Hepatocyte (in vitro differentiated cells): ENCODE measurements around the gene NIPSNAP2. TPM values are rescaled to one million over a fixed set of nuclear protein-coding genes. Genes with fewer than 3 reads are reported as not detected.

Experiments
- DNase-seq: peaks from one replicate; pipeline ENCODE4 v3.0.0-alpha.2; 2016; ENCODE audit warnings: low spot score
- H2AFZ ChIP-seq: fragments of 200-600 bp; sonication (generic); 2 replicates; pipeline ENCODE4 v1.6.0; 2016; ENCODE audit warnings: antibody characterized with exemption, mild to moderate bottlenecking
- H3K27ac ChIP-seq: fragments of 200-600 bp; sonication (generic); 2 replicates; pipeline ENCODE4 v1.5.1; 2016; ENCODE audit warnings: mild to moderate bottlenecking
- H3K27me3 ChIP-seq: fragments of 200-600 bp; sonication (generic); 2 replicates; pipeline ENCODE4 v1.6.1; 2016
- H3K36me3 ChIP-seq: fragments of 200-600 bp; sonication (generic); replicated peaks from 2 replicates; pipeline ENCODE4 v1.5.1; 2016; ENCODE audit warnings: low read depth; ENCODE audit not compliant: insufficient read depth
- H3K4me1 ChIP-seq: fragments of 200-600 bp; sonication (generic); 2 replicates; pipeline ENCODE4 v1.5.1; 2016; ENCODE audit warnings: mild to moderate bottlenecking, moderate library complexity; ENCODE audit not compliant: insufficient read depth
- H3K4me2 ChIP-seq: fragments of 200-600 bp; sonication (generic); 2 replicates; pipeline ENCODE4 v1.6.0; 2016
- H3K4me3 ChIP-seq: fragments of 200-600 bp; sonication (generic); 2 replicates; pipeline ENCODE4 v1.5.1; 2016; ENCODE audit warnings: mild to moderate bottlenecking
- H3K79me2 ChIP-seq: fragments of 200-600 bp; sonication (generic); 2 replicates; pipeline ENCODE4 v1.6.0; 2017; ENCODE audit warnings: mild to moderate bottlenecking
- H3K9me2 ChIP-seq: fragments of 200-600 bp; sonication (generic); replicated peaks from 2 replicates; pipeline ENCODE4 v1.6.0; 2017; ENCODE audit warnings: mild to moderate bottlenecking; ENCODE audit not compliant: insufficient read depth
- H3K9me3 ChIP-seq: fragments of 200-600 bp; sonication (generic); 2 replicates; pipeline ENCODE4 v1.5.1; 2016; ENCODE audit warnings: low read depth, mild to moderate bottlenecking
- H4K20me1 ChIP-seq: fragments of 200-600 bp; sonication (generic); 2 replicates; pipeline ENCODE4 v1.6.0; 2016; ENCODE audit warnings: mild to moderate bottlenecking; ENCODE audit not compliant: insufficient read depth, poor library complexity, severe bottlenecking
- EZH2 ChIP-seq: fragments of 200-600 bp; sonication (generic); IDR thresholded peaks from 2 replicates; pipeline ENCODE4 v1.6.1; 2016; ENCODE audit warnings: antibody characterized with exemption, mild to moderate bottlenecking, borderline replicate concordance
- EZH2phosphoT487 ChIP-seq: fragments of 200-600 bp; sonication (generic); IDR thresholded peaks from one replicate; pipeline ENCODE4 v1.6.1; 2018; ENCODE audit warnings: antibody characterized with exemption, mild to moderate bottlenecking, low read depth, moderate library complexity; ENCODE audit not compliant: unreplicated experiment, severe bottlenecking
- WGBS: methylation state at CpG from one replicate; pipeline ENCODE4 v1.1.6; 2016; ENCODE audit warnings: low lambda C conversion rate; ENCODE audit errors: missing lambda C conversion rate; 5-methylcytosine and 5-hydroxymethylcytosine counted together
- polyA plus RNA-seq: library from polyadenylated mRNA; unstranded; fragments of >200 nt; fragmentation: Nextera tagmentation; extraction: Ambion mirVana; gene quantifications from 2 replicates; pipeline ENCODE4 v1.2.1, GENCODE V29; 2016
- total RNA-seq: library from RNA; depleted of rRNA; stranded (reverse); fragments of >200 nt; gene quantifications from 2 replicates; pipeline ENCODE4 v1.2.3, GENCODE V29; 2014
- TF ChIP-seq, protein P1 (sequence below): fragments of 200-600 bp; sonication (generic); IDR thresholded peaks from 2 replicates; pipeline ENCODE4 v1.5.1; 2016; ENCODE audit warnings: antibody characterized with exemption, mild to moderate bottlenecking; ENCODE audit not compliant: poor library complexity

The NIPSNAP2 gene
- total and polyA plus RNA-seq, 2 experiments from 2014 or later = 47.6 to 51.6 TPM

DNA sequence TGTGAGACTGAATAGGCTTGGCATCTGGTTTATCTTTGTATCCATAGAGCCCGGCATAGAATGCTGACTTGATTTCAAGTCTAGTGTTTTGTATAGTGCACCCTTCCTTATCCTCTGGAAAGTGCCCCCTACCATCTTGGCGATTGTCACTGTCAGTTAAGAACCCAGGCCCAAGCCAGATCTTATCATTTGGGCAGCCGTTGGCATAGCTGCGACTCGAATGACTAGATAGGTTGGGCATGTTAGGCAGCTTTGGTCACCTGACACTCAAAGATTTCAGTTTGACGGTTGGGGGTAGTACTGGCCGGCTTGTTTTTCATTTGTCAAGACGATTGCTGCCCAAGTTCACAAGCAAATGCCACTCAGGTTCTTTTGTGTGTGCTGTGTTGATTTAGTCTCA, 6.6 kb downstream of the NIPSNAP2 start:
- Histone ChIP-seq H3K36me3 (no peaks in the 10 kb centered on the region), H3K9me2 (no peaks in the 10 kb centered on the region), H3K4me1 (no peaks in the 10 kb centered on the region), H2AFZ (no peak overlapping the region), H3K27me3 (no peaks in the 10 kb centered on the region), H3K79me2 (peaks cover 94% of the 10 kb centered on the region), H3K4me2 (no peak overlapping the region), H3K9me3 (no peaks in the 10 kb centered on the region), H3K4me3 (no peak overlapping the region), H3K27ac (no peak overlapping the region), H4K20me1 (peaks cover 28% of the 10 kb centered on the region)
- no peak for TF ChIP-seq EZH2phosphoT487
- TF ChIP-seq, protein P1, sequence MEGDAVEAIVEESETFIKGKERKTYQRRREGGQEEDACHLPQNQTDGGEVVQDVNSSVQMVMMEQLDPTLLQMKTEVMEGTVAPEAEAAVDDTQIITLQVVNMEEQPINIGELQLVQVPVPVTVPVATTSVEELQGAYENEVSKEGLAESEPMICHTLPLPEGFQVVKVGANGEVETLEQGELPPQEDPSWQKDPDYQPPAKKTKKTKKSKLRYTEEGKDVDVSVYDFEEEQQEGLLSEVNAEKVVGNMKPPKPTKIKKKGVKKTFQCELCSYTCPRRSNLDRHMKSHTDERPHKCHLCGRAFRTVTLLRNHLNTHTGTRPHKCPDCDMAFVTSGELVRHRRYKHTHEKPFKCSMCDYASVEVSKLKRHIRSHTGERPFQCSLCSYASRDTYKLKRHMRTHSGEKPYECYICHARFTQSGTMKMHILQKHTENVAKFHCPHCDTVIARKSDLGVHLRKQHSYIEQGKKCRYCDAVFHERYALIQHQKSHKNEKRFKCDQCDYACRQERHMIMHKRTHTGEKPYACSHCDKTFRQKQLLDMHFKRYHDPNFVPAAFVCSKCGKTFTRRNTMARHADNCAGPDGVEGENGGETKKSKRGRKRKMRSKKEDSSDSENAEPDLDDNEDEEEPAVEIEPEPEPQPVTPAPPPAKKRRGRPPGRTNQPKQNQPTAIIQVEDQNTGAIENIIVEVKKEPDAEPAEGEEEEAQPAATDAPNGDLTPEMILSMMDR = no peak
- no peak for TF ChIP-seq EZH2
- 84% methylated on average over 8 of the region's 8 CpGs for WGBS
- no peak for DNase-seq

GRCh38 chr7:55973747-55974250, 9.4 kb downstream of the NIPSNAP2 start:
- TF ChIP-seq, protein P1 = no peak
- TF ChIP-seq EZH2phosphoT487 = no peak
- no peak for TF ChIP-seq EZH2
- peaks cover 33% of the 10 kb centered on the region for H4K20me1 ChIP-seq

DNA sequence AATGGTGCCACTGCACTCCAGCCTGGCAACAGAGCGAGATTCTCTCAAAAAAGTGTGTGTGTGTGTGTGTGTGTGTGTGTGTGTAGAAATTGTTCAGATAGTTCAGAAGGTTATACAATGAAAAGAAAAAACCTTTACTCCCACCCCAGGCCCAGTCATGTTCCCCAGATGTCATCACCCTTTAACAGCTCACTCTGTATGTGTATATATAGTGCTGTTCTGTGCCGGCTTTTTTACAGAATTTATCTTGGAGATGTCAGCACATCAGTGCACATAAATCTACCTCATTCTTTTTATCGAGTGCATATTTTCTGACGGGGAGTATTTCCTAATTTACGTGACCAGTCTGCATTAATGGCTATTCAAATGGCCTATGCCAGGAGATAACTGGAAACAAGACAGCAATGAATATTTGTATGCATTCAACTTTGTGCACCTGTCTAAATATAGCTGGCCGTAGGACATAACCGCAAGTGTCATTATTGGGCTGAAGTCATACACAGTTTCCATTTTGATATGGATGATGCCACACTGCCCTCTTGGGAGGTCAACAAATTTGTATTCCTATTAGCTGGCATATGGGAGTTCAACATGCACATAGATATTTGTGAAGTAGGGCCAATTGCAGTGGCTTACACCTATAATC, 11.7 kb downstream of the NIPSNAP2 start:
- TF ChIP-seq, protein P1 = no peak
- TF ChIP-seq EZH2 (no peak), EZH2phosphoT487 (no peak)
- peaks cover 26% of the 10 kb centered on the region for H4K20me1 ChIP-seq
- DNase-seq = no peak
- H3K27ac ChIP-seq = no peak overlapping the region
- no peaks in the 10 kb centered on the region for H3K9me2 ChIP-seq
- no peaks in the 10 kb centered on the region for H3K9me3 ChIP-seq
- no peaks in the 10 kb centered on the region for H3K36me3 ChIP-seq
- no peak overlapping the region for H3K4me2 ChIP-seq
- H3K4me3 ChIP-seq = no peak overlapping the region
- H2AFZ ChIP-seq = no peak overlapping the region
- no peaks in the 10 kb centered on the region for H3K27me3 ChIP-seq
- 83% methylated on average over 7 of the region's 7 CpGs for WGBS
- no peaks in the 10 kb centered on the region for H3K4me1 ChIP-seq
- H3K79me2 ChIP-seq = peaks cover 71% of the 10 kb centered on the region

More at GRCh38 chr7:55973747-55974250, 9.4 kb downstream of the NIPSNAP2 start:
- WGBS = 97% methylated on average over 7 of the region's 7 CpGs
- Histone ChIP-seq H3K4me2 (no peak overlapping the region), H3K4me1 (no peaks in the 10 kb centered on the region), H3K79me2 (peaks cover 88% of the 10 kb centered on the region), H3K4me3 (no peak overlapping the region), H2AFZ (no peak overlapping the region), H3K27ac (no peak overlapping the region), H3K9me3 (no peaks in the 10 kb centered on the region), H3K36me3 (no peaks in the 10 kb centered on the region), H3K9me2 (no peaks in the 10 kb centered on the region), H3K27me3 (no peaks in the 10 kb centered on the region)
- no peak for DNase-seq
